HG03039 (cell line): Measurements from ENCODE around the gene ZSCAN10.
A peak's percentile ranks its signal among the peaks of the same experiment; 100 is the strongest.
"Not testable (repeated sequence)": the region's sequence is repeated elsewhere in the genome, so short reads cannot be mapped to it uniquely, and the experiment has no call there.

Source experiments
- ATAC-seq: cut with Tn5 transposase; IDR thresholded peaks from one replicate; pipeline ENCODE4 v1.9.1; 2021; ENCODE audit warnings: mild to moderate bottlenecking, moderate library complexity; ENCODE audit not compliant: unreplicated experiment

The ZSCAN10 gene

DNA sequence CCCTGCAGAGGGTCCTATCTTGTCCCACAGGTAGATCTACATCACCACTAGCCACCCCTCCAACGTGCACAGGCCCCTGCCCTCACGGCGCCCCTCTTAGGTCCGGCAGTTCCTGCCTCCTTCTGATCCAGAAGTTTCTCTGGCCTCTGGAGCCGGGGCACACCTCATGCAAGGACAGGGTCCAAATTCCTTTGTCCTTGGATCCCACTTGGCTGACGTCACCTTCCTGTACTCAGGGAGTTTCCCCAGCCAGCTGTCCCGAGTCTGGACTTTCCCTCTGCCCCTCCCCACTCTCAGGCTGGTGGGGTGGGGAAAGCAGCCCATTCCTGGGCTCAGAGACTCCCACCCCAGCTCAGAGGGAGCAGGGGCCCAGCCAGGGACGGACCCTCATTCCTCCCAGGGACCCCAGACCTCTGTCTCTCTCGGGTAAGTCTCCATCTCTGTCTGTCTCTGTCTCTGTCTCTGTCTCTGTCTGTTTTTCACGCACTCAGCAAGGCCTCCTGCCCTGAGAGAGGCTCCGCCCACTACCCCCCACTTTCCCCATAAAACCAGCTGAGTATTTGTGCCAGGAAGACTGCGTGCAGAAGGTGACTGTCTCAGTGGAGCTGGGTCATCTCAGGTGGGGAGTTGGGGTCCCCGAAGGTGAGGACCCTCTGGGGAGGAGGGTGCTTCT, 33.9 kb downstream of the ZSCAN10 start, which contains the start of gene IL32:
IL32 (plus strand) TSS at position 572 of the 673 bp plus-strand sequence. CDS start 172 bp downstream, outside the sequence.
- ATAC-seq, result no peak

- ATAC-seq, result no peak
Measured at GRCh38 chr16:3063625-3064386, 35.3 kb downstream of the ZSCAN10 start.

DNA sequence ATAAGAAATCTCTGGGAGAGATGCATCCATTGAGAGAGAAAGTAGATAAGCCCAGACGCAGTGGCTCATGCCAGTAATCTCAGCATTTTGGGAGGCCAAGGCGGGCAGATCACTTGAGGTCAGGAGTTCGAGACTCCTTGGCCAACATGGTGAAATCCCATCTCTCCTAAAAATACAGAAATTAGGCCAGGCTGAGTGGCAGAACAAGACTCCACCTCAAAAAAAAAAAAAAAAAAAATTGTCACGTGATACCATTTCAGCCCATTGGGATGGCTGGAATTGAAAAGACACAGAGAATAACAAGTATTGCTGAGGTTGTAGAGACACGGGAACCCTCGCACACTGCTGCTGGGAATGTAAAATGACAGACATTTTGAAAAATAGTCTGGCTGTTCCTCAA, 36.5 kb downstream of the ZSCAN10 start:
- no peak for ATAC-seq

DNA sequence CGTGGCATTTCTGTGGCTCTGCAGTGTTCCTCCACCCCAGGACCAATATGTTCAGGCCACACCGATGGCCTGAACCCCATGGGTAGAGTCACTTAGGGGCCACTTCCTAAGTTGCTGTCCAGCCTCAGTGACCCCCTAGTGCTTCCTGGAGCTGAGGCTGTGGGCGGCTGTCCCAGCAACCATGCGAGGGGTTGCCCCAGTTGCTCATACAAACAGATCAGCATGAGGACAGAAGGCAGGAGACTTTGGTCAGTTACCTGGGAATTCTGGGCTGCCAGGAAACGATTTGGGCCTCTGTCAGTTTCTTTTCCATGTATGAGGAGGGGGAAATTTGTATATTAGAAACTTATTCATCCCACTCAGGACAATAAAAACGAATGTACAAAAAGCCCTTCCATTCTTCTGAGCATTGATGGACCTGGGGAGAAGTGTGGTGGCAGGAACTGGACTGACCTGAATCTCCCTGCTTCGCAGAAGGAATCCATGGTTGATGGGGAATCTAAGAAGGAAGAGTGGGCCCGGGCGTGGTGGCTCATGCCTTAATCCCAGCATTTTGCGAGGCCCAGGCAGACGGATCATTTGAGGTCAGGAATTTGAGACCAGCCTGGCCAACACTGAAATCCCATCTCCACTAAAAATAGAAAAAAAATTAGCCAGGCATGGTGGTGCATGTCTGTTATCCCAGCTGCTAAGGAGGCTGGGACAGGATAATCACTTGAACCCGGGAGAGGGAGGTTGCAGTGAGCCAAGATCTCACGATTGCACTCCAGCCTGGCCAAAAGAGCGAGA, 38.6 kb downstream of the ZSCAN10 start:
- no peak for ATAC-seq

DNA sequence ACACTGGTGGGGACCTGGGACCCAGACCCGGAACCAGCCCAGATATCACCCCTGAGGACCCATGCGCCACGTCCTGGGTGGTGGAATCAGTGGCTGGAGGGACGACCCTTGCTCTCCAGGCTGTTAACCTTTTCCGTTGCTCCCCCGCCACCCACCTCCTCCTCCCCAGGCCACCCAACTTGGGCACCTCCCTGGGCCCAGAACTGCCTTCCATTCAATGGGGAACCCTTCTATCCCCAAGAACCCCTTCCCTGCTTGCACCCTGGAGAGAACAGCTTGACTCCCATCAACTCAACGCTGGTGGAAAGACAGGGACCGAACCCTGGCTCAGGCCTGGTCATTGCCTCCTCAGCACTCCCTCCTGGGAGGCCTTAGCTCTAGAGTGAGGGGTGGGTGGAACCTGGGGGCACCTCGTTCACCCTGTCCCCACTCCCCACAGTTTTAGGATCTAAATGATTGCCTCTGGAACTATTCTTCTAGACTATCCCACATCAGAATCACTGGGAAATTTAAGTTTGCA, 39.3 kb downstream of the ZSCAN10 start:
- ATAC-seq, result no peak

GRCh38 chr16:3059041-3059722, 39.9 kb downstream of the ZSCAN10 start:
- ATAC-seq, result peak; percentile 64

DNA sequence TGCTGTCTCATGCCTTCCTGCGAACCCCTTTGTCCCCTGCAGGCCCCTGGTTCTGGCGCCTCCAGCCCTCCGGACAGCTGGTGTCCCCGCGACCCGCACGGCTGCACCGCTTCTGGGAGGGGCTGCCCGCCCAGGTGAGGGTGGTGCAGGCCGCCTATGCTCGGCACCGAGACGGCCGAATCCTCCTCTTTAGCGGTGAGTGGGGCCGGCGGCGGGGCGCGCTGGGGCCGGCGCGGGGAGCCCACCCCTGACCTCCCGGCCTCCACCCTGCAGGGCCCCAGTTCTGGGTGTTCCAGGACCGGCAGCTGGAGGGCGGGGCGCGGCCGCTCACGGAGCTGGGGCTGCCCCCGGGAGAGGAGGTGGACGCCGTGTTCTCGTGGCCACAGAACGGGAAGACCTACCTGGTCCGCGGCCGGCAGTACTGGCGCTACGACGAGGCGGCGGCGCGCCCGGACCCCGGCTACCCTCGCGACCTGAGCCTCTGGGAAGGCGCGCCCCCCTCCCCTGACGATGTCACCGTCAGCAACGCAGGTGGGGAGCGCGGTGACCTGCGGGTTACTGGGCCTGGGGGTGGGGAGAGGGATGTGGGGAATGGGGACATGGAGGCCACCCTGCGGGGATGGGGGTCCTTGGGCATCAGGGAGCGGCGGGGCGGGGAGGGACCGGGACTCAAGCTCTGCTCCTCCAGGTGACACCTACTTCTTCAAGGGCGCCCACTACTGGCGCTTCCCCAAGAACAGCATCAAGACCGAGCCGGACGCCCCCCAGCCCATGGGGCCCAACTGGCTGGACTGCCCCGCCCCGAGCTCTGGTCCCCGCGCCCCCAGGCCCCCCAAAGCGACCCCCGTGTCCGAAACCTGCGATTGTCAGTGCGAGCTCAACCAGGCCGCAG, 40.7 kb downstream of the ZSCAN10 start:
- peak; percentile 23 for ATAC-seq

DNA sequence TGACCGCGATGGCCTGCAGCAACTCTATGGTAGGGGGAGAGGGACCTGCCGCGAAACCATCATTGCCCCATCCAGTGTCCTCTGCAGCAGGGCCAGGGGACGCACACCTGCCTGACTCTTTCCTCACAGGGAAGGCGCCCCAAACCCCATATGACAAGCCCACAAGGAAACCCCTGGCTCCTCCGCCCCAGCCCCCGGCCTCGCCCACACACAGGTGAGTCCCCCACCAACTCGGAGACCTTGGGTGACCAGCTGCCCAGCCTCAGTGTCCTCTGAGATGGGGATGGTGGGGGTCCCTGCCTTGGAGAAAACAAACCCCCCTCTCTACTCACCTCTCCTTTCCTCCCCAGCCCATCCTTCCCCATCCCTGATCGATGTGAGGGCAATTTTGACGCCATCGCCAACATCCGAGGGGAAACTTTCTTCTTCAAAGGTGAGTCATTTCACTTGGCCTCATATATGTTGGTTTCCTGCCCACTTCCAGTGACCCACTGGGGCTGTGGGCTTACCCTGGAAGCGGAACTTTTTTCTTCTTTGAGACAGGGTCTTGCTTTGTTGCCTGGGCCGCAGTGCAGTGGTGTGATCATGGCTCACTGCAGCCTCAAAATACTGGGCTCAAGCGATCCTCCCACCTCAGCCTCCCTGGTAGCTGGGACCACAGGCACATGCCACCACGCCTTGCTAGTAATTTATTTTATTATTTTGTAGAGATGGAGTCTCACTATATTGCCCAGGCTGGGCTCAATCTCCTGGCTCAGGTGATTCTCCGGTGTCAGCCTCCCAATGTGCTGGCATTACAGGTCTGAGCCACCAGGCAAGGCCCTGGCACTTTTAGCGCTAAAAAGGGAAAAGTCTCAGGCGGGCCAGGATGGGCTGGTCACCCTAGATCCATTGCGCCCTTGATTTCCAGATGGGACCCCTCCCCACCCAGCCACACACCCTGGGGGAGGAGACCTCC, 41.6 kb downstream of the ZSCAN10 start:
- no peak for ATAC-seq

DNA sequence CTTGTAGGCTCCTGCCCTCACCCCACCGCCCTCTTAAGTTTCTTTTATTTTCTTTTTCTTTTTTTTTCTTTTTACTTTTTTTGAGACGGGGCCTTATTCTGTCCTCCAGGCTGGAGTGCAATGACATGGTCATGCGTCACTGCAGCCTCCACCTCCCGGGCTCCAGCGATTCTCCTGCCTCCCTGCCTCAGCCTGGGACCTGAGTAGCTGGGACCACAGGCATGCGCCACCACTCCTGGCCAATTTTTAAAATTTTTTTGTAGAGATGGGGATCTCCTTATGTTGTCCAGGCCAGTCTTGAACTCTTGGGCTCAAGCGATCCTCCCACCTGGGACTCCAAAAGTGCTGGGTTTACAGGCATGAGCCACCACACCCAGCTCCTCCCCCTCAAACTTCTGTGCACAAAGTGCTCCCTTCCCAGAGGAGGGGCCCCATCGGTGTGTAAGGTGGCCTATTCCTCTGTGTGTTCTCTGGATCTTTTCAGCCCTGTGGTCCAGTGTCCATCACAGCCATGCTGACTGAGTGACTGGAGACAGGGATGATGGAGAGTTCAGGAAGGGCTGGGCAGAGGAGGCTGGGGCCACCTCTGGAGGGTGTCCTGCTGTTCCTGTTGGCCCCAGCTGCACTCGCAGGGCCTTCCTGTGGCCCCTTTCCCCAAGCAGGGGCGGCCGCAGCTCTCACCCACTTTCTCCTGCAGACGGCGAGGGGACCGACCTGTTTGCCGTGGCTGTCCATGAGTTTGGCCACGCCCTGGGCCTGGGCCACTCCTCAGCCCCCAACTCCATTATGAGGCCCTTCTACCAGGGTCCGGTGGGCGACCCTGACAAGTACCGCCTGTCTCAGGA, 42.5 kb downstream of the ZSCAN10 start:
- no peak for ATAC-seq

- not testable (repeated sequence) for ATAC-seq
Measured at GRCh38 chr16:3055734-3056115, 43.4 kb downstream of the ZSCAN10 start.

DNA sequence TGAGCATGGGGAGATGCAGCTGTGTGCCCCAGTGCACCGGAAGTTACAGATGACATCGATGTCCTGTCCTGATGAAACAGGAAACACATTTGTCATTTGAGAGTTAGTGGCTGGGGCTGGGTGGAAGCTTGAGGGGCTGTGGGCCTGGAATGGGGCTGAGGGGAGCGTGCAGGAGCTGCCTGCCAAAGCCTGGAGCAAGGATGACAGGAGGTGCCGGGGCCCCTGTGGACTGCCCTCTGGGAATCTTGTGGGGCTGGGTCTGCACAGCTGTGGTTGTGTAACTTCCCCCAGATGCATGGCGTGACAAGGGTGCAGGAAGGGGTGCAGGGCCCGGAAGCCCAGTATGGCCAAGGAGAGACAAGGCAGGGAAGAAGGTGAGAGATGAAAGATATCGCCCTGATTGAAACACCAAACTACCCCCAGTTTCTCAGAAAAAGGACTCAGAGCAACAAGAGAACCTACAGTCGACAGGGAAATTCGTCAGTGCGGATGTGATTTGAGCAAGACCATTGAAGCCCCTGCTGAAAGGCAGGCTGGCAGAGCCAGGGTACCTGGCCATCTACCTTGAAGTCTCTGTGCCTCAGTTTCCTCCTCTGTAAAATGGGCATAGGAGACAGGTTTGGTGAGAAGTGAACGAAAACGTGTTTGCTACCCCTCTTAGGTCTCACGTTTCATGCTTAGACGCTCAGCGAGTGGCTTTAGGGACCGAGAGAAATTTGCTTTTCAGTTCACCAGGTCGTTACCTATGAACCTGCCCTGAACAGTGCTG, 43.9 kb downstream of the ZSCAN10 start:
- no peak for ATAC-seq

GRCh38 chr16:3053330-3053710, 45.8 kb downstream of the ZSCAN10 start:
- not testable (repeated sequence) for ATAC-seq

DNA sequence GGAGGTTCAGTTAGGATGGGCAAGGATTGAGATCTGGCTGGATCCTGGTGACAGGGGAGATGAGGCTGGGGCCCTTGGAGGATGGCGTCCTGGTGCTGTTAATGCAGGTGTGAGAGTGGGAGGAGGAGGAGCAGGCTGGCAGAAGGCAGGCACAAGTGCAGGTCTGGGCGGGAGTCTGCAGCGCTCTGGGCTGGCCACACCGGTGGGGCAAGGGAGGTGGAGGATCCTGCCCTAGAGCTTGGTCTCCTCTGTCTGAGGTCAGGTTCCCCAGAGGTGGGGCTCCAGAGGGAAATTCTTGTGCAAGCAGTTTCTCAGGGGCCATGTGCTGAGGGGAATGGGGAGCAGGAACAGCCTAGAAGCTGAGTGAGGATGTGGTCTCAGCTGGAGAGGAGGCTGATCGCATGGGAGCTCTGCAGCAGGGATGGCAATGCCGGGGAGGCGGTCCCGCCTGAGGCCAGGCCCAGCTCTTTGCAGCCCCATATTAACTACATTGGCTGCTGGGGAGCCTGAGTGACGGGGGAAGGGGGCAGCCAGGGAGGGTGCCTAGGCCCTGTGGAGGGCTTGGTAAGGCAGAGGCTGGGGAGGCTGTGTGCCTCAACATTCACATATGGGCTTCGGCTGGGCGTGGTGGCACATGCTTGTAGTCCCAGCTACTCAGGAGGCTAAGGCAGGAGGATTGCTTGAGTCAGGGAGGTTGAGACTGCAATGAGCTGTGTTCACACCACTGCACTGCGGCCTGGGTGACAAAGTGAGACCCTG, 46.3 kb downstream of the ZSCAN10 start:
- ATAC-seq, result not testable (repeated sequence)

DNA sequence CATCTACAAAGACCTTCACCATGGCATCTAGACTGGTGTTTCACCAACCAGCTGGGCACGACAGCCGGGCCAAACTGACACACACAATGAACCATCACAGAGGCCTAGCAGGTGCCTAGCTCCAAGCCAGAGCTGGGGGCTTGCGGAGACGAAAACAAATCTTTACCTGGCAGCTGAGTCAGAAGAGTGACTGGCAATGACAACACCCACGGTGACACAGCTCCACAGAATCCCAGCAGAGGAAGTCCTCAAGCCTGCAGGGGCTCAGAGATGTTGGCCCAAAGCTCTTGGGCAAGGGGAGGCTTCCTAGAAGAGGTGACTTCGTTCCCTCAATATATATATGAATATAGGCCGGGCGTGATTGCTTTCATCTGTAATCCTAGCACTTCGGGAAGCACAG, 47.6 kb downstream of the ZSCAN10 start:
- ATAC-seq, result no peak

DNA sequence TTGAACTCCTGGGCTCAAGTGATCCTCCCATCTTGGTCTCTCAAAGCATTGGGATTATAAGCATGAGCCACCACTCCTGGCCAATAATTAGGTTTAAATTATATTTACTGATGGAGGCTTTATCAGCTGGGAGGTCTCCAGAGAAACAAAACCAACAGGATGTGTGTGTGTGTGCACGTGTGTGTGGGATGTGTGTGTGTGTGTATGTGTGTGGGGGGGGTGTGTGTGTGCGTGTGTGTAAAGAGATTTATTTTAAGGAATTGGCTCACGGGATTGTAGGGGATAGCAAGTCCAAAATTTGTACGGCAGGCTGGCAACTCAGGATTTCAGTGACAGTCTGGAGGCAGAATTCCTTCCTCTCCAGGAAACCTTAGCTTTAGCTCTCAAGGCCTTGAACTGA, 48.1 kb downstream of the ZSCAN10 start:
- no peak for ATAC-seq

DNA sequence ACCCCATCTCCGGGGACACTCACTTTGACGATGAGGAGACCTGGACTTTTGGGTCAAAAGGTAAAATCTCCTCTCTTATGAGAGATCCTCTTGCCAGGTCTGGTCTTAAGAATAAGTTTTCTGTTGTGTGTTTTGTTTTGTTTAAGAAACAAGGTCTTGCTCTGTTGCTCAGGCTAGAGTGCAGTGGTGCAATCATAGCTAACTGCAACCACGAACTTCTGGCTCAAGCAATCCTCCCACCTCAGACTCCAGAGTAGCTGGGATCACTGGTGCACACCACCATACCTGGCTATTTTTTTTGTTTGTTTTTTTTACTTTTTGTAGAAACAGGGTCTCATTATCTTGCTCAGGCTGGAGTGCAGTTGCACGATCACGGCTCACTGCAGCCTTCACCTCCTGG, 48.6 kb downstream of the ZSCAN10 start:
- no peak for ATAC-seq
